HEK293T (cell line): ENCODE measurements around the gene MUC20.
"Not testable (repeated sequence)": the region's sequence is repeated elsewhere in the genome, so short reads cannot be mapped to it uniquely, and the experiment has no call there.

Experiments
- BHLHE40 ChIP-seq: fragments of 450-650 bp; IDR thresholded peaks from 2 replicates; pipeline ENCODE4 v1.6.1; 2016; ENCODE audit warnings: mild to moderate bottlenecking, moderate library complexity, borderline replicate concordance
- CTBP1 ChIP-seq: fragments of 450-650 bp; IDR thresholded peaks from 2 replicates; pipeline ENCODE4 v1.6.1; 2016; ENCODE audit warnings: borderline replicate concordance
- ELF4 ChIP-seq: fragments of 450-650 bp; IDR thresholded peaks from 2 replicates; pipeline ENCODE4 v1.6.1; 2017; ENCODE audit warnings: antibody characterized with exemption
- FOXA1 ChIP-seq: fragments of 450-650 bp; IDR thresholded peaks from 2 replicates; pipeline ENCODE4 v1.6.1; 2016; ENCODE audit warnings: mild to moderate bottlenecking
- FOXK2 ChIP-seq: fragments of 450-650 bp; IDR thresholded peaks from 2 replicates; pipeline ENCODE4 v1.6.1; 2016; ENCODE audit warnings: mild to moderate bottlenecking
- FOXM1 ChIP-seq: fragments of 450-650 bp; IDR thresholded peaks from 2 replicates; pipeline ENCODE4 v1.6.1; 2017; ENCODE audit warnings: mild to moderate bottlenecking, borderline replicate concordance
- HDGF ChIP-seq: fragments of 450-650 bp; IDR thresholded peaks from 2 replicates; pipeline ENCODE4 v1.6.1; 2017; ENCODE audit warnings: antibody characterized with exemption, borderline replicate concordance
- L3MBTL2 ChIP-seq: fragments of 450-650 bp; conservative IDR thresholded peaks from 2 replicates; pipeline ENCODE4 v1.6.1; 2016; ENCODE audit warnings: mild to moderate bottlenecking
- LEF1 ChIP-seq: fragments of 450-650 bp; IDR thresholded peaks from 2 replicates; pipeline ENCODE4 v1.6.1; 2017; ENCODE audit warnings: mild to moderate bottlenecking, borderline replicate concordance
- SP1 ChIP-seq: fragments of 450-650 bp; IDR thresholded peaks from 2 replicates; pipeline ENCODE4 v1.6.1; 2017
- SUZ12 ChIP-seq: fragments of 450-650 bp; IDR thresholded peaks from 2 replicates; pipeline ENCODE4 v1.6.1; 2016; ENCODE audit warnings: mild to moderate bottlenecking
- TARDBP ChIP-seq: fragments of 450-650 bp; IDR thresholded peaks from 2 replicates; pipeline ENCODE4 v1.6.1; 2016
- ZNF384 ChIP-seq: fragments of 450-650 bp; IDR thresholded peaks from 2 replicates; pipeline ENCODE4 v1.6.1; 2016
- TF ChIP-seq, protein P1 (sequence below): fragments of 450-650 bp; IDR thresholded peaks from 2 replicates; pipeline ENCODE4 v1.6.1; 2016

GRCh38 chr3:195691596-195692353, 29.0 kb upstream of the MUC20 start:
- not testable (repeated sequence) for TF ChIP-seq FOXM1, FOXK2, SUZ12, BHLHE40, TARDBP, ELF4, SP1, L3MBTL2, FOXA1, ZNF384, LEF1, CTBP1, HDGF
- TF ChIP-seq, protein P1, sequence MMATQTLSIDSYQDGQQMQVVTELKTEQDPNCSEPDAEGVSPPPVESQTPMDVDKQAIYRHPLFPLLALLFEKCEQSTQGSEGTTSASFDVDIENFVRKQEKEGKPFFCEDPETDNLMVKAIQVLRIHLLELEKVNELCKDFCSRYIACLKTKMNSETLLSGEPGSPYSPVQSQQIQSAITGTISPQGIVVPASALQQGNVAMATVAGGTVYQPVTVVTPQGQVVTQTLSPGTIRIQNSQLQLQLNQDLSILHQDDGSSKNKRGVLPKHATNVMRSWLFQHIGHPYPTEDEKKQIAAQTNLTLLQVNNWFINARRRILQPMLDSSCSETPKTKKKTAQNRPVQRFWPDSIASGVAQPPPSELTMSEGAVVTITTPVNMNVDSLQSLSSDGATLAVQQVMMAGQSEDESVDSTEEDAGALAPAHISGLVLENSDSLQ = not testable (repeated sequence)
